Neural cell (in vitro differentiated cells): ENCODE measurements around the gene ARSI.

Source experiments
- EP300 ChIP-seq: fragments of 450-650 bp; conservative IDR thresholded peaks from 2 replicates; pipeline ENCODE4 v1.6.1; 2014; ENCODE audit warnings: antibody characterized with exemption, mild to moderate bottlenecking, moderate library complexity; ENCODE audit not compliant: poor library complexity, severe bottlenecking
- EZH2 ChIP-seq: fragments of 200-600, 300-800 bp; shearing (Covaris generic), sonication (generic); IDR thresholded peaks from 2 replicates; pipeline ENCODE4 v1.6.1; 2014; ENCODE audit warnings: antibody characterized with exemption, low read length, borderline replicate concordance, mild to moderate bottlenecking; ENCODE audit not compliant: insufficient read depth, poor library complexity, severe bottlenecking
- MXI1 ChIP-seq: fragments of 450-650 bp; conservative IDR thresholded peaks from 2 replicates; pipeline ENCODE4 v1.6.1; 2014; ENCODE audit warnings: antibody characterized with exemption, mild to moderate bottlenecking; ENCODE audit not compliant: poor library complexity, severe bottlenecking
- POLR2AphosphoS5 ChIP-seq: IDR thresholded peaks from 2 replicates; pipeline ENCODE4 v1.6.1; 2012
- RAD21 ChIP-seq: fragments of 450-650 bp; conservative IDR thresholded peaks from 2 replicates; pipeline ENCODE4 v1.6.1; 2014; ENCODE audit warnings: antibody characterized with exemption, mild to moderate bottlenecking, moderate library complexity
- TF ChIP-seq, protein P1 (sequence below): fragments of 450-650 bp; IDR thresholded peaks from 2 replicates; pipeline ENCODE4 v1.5.1; 2014; ENCODE audit warnings: antibody characterized with exemption, mild to moderate bottlenecking, moderate library complexity; ENCODE audit not compliant: poor library complexity, severe bottlenecking
- TF ChIP-seq, protein P2 (sequence below): IDR thresholded peaks from 2 replicates; pipeline ENCODE4 v1.6.1; 2012; ENCODE audit warnings: borderline replicate concordance

DNA sequence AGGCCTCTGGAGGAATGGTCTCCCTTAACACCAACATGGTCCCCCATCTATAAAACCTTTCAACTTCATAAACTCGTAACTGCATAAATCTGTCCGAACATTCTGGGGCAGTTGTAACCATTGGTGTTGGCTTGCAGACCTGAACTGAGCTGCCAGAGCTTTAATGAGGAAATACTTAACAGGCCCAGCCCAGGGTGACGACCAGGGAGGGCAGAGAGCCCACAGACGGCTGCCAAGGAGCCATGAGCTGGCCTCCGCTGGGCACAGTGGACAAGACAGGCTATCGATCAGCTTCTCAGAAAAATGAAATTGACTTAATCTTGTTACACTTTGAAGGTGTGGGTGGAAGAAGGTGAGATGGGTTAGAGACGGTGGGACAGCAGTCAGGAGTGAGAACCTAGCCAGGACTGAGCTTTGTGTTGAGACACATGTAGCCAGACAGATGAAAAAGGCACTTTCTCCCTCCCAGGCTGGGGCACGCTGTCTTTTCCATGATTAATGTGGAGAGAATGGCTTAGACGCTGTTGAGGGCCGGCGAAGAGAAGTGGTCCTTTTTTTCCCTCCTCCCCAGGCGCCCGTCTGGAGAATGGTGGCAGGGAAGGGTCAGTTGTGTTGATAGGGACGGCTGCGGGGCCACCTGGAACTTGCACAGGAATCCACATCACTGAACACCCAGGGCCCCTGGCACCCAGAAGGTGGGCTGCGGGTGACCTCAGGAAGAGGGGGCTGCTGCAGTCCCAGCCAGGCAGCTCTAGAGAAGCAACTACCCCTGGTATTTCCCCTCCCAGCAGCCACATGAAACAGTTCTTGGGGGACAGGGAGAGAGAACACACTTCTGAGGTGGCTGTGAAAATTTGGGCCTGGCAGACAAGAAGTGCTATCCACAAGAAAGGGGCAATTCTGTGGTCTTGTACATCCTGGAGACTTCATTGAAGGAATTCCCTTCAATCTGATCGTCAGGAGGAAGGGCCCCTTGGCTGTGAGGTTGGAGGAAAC, 27.5 kb upstream of the ARSI start:
- no peak for TF ChIP-seq RAD21
- no peak for TF ChIP-seq MXI1
- TF ChIP-seq, protein P1, sequence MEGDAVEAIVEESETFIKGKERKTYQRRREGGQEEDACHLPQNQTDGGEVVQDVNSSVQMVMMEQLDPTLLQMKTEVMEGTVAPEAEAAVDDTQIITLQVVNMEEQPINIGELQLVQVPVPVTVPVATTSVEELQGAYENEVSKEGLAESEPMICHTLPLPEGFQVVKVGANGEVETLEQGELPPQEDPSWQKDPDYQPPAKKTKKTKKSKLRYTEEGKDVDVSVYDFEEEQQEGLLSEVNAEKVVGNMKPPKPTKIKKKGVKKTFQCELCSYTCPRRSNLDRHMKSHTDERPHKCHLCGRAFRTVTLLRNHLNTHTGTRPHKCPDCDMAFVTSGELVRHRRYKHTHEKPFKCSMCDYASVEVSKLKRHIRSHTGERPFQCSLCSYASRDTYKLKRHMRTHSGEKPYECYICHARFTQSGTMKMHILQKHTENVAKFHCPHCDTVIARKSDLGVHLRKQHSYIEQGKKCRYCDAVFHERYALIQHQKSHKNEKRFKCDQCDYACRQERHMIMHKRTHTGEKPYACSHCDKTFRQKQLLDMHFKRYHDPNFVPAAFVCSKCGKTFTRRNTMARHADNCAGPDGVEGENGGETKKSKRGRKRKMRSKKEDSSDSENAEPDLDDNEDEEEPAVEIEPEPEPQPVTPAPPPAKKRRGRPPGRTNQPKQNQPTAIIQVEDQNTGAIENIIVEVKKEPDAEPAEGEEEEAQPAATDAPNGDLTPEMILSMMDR = no peak
- no peak for TF ChIP-seq EP300
- TF ChIP-seq POLR2AphosphoS5 = no peak
- TF ChIP-seq, protein P2, sequence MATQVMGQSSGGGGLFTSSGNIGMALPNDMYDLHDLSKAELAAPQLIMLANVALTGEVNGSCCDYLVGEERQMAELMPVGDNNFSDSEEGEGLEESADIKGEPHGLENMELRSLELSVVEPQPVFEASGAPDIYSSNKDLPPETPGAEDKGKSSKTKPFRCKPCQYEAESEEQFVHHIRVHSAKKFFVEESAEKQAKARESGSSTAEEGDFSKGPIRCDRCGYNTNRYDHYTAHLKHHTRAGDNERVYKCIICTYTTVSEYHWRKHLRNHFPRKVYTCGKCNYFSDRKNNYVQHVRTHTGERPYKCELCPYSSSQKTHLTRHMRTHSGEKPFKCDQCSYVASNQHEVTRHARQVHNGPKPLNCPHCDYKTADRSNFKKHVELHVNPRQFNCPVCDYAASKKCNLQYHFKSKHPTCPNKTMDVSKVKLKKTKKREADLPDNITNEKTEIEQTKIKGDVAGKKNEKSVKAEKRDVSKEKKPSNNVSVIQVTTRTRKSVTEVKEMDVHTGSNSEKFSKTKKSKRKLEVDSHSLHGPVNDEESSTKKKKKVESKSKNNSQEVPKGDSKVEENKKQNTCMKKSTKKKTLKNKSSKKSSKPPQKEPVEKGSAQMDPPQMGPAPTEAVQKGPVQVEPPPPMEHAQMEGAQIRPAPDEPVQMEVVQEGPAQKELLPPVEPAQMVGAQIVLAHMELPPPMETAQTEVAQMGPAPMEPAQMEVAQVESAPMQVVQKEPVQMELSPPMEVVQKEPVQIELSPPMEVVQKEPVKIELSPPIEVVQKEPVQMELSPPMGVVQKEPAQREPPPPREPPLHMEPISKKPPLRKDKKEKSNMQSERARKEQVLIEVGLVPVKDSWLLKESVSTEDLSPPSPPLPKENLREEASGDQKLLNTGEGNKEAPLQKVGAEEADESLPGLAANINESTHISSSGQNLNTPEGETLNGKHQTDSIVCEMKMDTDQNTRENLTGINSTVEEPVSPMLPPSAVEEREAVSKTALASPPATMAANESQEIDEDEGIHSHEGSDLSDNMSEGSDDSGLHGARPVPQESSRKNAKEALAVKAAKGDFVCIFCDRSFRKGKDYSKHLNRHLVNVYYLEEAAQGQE = no peak
- TF ChIP-seq EZH2 = no peak
